ENCODE measurements around the gene MFN2. TPM values are rescaled to one million over a fixed set of nuclear protein-coding genes. Genes with fewer than 3 reads are reported as not detected.

The MFN2 gene
- total RNA-seq, 2 experiments from 2014 or later: 78.1 to 84.2 TPM

GRCh38 chr1:11948822-11949458 lies 31.3 kb upstream of the MFN2 start:
- Mint-ChIP-seq H3K36me3 (peaks cover 20% of the 10 kb centered on the region), H3K4me1 (no peaks in the 10 kb centered on the region), H3K4me3 (no peak overlapping the region), H3K27me3 (no peaks in the 10 kb centered on the region), H3K9me3 (peaks cover 1% of the 10 kb centered on the region), H3K27ac (no peak overlapping the region)
- DNase-seq: peak; percentile 20

- H3K27ac Mint-ChIP-seq: no peak overlapping the region
- no peaks in the 10 kb centered on the region for H3K27me3 Mint-ChIP-seq
- no peak for DNase-seq
- no peaks in the 10 kb centered on the region for H3K4me1 Mint-ChIP-seq
- peaks cover 8% of the 10 kb centered on the region for H3K36me3 Mint-ChIP-seq
- H3K9me3 Mint-ChIP-seq: no peaks in the 10 kb centered on the region
- H3K4me3 Mint-ChIP-seq: no peak overlapping the region
Observed at GRCh38 chr1:11951901-11952300, 28.3 kb upstream of the MFN2 start.

- Mint-ChIP-seq H3K36me3 (peaks cover 8% of the 10 kb centered on the region), H3K4me1 (no peaks in the 10 kb centered on the region), H3K27ac (no peak overlapping the region), H3K9me3 (no peaks in the 10 kb centered on the region), H3K4me3 (no peak overlapping the region), H3K27me3 (no peaks in the 10 kb centered on the region)
- DNase-seq: no peak
Observed at GRCh38 chr1:11952455-11953109, 27.7 kb upstream of the MFN2 start.

- no peak for DNase-seq
- Mint-ChIP-seq H3K9me3 (no peaks in the 10 kb centered on the region), H3K36me3 (peaks cover 7% of the 10 kb centered on the region), H3K27ac (no peak overlapping the region), H3K27me3 (no peaks in the 10 kb centered on the region), H3K4me1 (no peaks in the 10 kb centered on the region), H3K4me3 (no peak overlapping the region)
Observed at GRCh38 chr1:11955221-11955620, 25.0 kb upstream of the MFN2 start.

GRCh38 chr1:11957398-11957797 lies 22.8 kb upstream of the MFN2 start:
- Mint-ChIP-seq H3K27me3 (no peaks in the 10 kb centered on the region), H3K4me3 (no peak overlapping the region), H3K4me1 (no peaks in the 10 kb centered on the region), H3K27ac (no peak overlapping the region), H3K36me3 (peaks cover 4% of the 10 kb centered on the region), H3K9me3 (no peaks in the 10 kb centered on the region)
- DNase-seq: no peak

- H3K4me1 Mint-ChIP-seq: no peaks in the 10 kb centered on the region
Observed at GRCh38 chr1:11957897-11958296, 22.3 kb upstream of the MFN2 start.

GRCh38 chr1:11960276-11960675 lies 20.0 kb upstream of the MFN2 start:
- Mint-ChIP-seq H3K27ac (no peak overlapping the region), H3K4me3 (no peak overlapping the region), H3K36me3 (peaks cover 9% of the 10 kb centered on the region), H3K27me3 (no peaks in the 10 kb centered on the region), H3K9me3 (no peaks in the 10 kb centered on the region), H3K4me1 (no peaks in the 10 kb centered on the region)
- no peak for DNase-seq

More at GRCh38 chr1:11957897-11958296, 22.3 kb upstream of the MFN2 start:
- H3K4me3 Mint-ChIP-seq: no peak overlapping the region
- DNase-seq: no peak
- H3K36me3 Mint-ChIP-seq: peaks cover 4% of the 10 kb centered on the region
- H3K27ac Mint-ChIP-seq: no peak overlapping the region
- H3K27me3 Mint-ChIP-seq: no peaks in the 10 kb centered on the region
- H3K9me3 Mint-ChIP-seq: no peaks in the 10 kb centered on the region

GRCh38 chr1:11960715-11961114 lies 19.5 kb upstream of the MFN2 start:
- no peaks in the 10 kb centered on the region for H3K4me1 Mint-ChIP-seq
- H3K9me3 Mint-ChIP-seq: no peaks in the 10 kb centered on the region
- peaks cover 9% of the 10 kb centered on the region for H3K36me3 Mint-ChIP-seq
- H3K27ac Mint-ChIP-seq: no peak overlapping the region
- no peaks in the 10 kb centered on the region for H3K27me3 Mint-ChIP-seq
- H3K4me3 Mint-ChIP-seq: no peak overlapping the region
- no peak for DNase-seq

- no peak overlapping the region for H3K27ac Mint-ChIP-seq
- no peak overlapping the region for H3K4me3 Mint-ChIP-seq
- peaks cover 9% of the 10 kb centered on the region for H3K36me3 Mint-ChIP-seq
- no peaks in the 10 kb centered on the region for H3K9me3 Mint-ChIP-seq
- H3K4me1 Mint-ChIP-seq: no peaks in the 10 kb centered on the region
- DNase-seq: no peak
- H3K27me3 Mint-ChIP-seq: no peaks in the 10 kb centered on the region
Observed at GRCh38 chr1:11961230-11961629, 19.0 kb upstream of the MFN2 start.

GRCh38 chr1:11963622-11964021 lies 16.6 kb upstream of the MFN2 start:
- Mint-ChIP-seq H3K27ac (no peak overlapping the region), H3K9me3 (no peaks in the 10 kb centered on the region), H3K27me3 (no peaks in the 10 kb centered on the region), H3K4me1 (no peaks in the 10 kb centered on the region), H3K36me3 (peaks cover 9% of the 10 kb centered on the region), H3K4me3 (no peak overlapping the region)
- DNase-seq: no peak

GRCh38 chr1:11964656-11965055 lies 15.6 kb upstream of the MFN2 start:
- H3K4me1 Mint-ChIP-seq: no peaks in the 10 kb centered on the region
- DNase-seq: no peak

GRCh38 chr1:11967028-11967547 lies 13.2 kb upstream of the MFN2 start:
- no peaks in the 10 kb centered on the region for H3K4me1 Mint-ChIP-seq
- no peak for DNase-seq

More at GRCh38 chr1:11964656-11965055, 15.6 kb upstream of the MFN2 start:
- Mint-ChIP-seq H3K27ac (no peak overlapping the region), H3K36me3 (peaks cover 9% of the 10 kb centered on the region), H3K9me3 (no peaks in the 10 kb centered on the region), H3K27me3 (no peaks in the 10 kb centered on the region), H3K4me3 (no peak overlapping the region)

GRCh38 chr1:11970441-11971185 lies 9.6 kb upstream of the MFN2 start:
- no peak for DNase-seq
- peaks cover 4% of the 10 kb centered on the region for H3K36me3 Mint-ChIP-seq
- H3K9me3 Mint-ChIP-seq: no peaks in the 10 kb centered on the region

More at GRCh38 chr1:11967028-11967547, 13.2 kb upstream of the MFN2 start:
- no peaks in the 10 kb centered on the region for H3K9me3 Mint-ChIP-seq
- H3K27me3 Mint-ChIP-seq: no peaks in the 10 kb centered on the region
- H3K4me3 Mint-ChIP-seq: no peak overlapping the region
- H3K36me3 Mint-ChIP-seq: peaks cover 7% of the 10 kb centered on the region
- no peak overlapping the region for H3K27ac Mint-ChIP-seq

GRCh38 chr1:11977625-11978024 lies 2.6 kb upstream of the MFN2 start:
- Mint-ChIP-seq H3K36me3 (peaks cover 10% of the 10 kb centered on the region), H3K27ac (no peak overlapping the region), H3K4me3 (no peak overlapping the region), H3K27me3 (no peaks in the 10 kb centered on the region), H3K4me1 (peaks cover 26% of the 10 kb centered on the region), H3K9me3 (no peaks in the 10 kb centered on the region)
- DNase-seq: no peak

More at GRCh38 chr1:11970441-11971185, 9.6 kb upstream of the MFN2 start:
- Mint-ChIP-seq H3K27ac (no peak overlapping the region), H3K27me3 (no peaks in the 10 kb centered on the region), H3K4me1 (peaks cover 10% of the 10 kb centered on the region), H3K4me3 (no peak overlapping the region)

GRCh38 chr1:11978301-11978700 lies 1.9 kb upstream of the MFN2 start:
- Mint-ChIP-seq H3K4me1 (peaks cover 23% of the 10 kb centered on the region), H3K4me3 (no peak overlapping the region), H3K27ac (no peak overlapping the region), H3K9me3 (no peaks in the 10 kb centered on the region), H3K36me3 (peaks cover 10% of the 10 kb centered on the region), H3K27me3 (no peaks in the 10 kb centered on the region)
- DNase-seq: no peak

All from activated naive CD8-positive, alpha-beta T cell treated with anti-CD3 and anti-CD28 coated beads for 36 hours (primary cell).